A549 treated with Hydrocortisone at 1 μM for 4 hours (cell line): ENCODE measurements around the gene AIF1. TPM values are rescaled to one million over a fixed set of nuclear protein-coding genes. Genes with fewer than 3 reads are reported as not detected.

Experiments used
- total RNA-seq: library from RNA; stranded (reverse); fragments of 200-300 nt; extraction: Qiagen RNA extraction; gene quantifications from 5 replicates; pipeline ENCODE4 v1.2.3, GENCODE V29; 2022

The AIF1 gene
- not detected in 5 replicates for total RNA-seq

DNA sequence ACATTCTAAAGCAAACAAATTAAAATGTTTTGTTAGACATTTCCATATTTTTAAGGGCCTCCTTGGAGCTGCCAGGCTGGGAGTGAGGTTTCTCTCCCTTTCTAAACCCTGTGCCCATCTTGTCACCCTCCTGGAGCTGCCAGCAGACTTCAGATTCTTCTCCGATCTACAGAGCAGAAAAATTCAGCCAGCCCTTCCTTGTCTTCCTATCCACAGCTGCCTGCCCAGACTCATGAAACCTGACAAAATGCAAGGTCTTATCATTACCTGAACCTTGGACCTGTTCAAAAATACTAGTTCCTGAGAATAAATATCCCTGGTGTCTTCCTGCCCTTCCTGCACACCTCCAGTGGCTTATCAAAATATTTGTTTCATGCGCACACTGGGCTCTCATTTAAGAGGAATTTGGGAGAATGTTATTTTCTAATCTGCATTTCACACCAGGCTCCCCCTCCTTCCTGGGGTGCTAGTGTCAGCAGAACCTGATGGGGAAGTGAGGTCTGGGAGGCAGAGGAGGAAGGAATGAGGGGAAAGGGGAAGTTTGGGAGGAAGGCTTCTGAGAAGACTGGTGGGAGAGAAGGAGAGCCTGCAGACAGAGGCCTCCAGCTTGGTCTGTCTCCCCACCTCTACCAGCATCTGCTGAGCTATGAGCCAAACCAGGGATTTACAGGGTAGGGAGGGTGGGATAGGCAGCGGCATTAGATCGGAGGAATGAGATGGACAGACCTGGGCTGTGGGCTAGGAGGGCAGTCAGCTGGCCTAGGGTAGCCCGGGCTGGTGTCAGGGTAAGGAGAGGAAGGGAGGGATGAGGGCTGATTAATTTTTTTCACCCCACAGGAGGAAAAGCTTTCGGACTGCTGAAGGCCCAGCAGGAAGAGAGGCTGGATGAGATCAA lies at the start of gene AIF1:
Gene AIF1, plus strand, starts transcription at position 551 of the 895 bp plus-strand sequence. Its CDS starts 96 bp downstream, at position 647.

DNA sequence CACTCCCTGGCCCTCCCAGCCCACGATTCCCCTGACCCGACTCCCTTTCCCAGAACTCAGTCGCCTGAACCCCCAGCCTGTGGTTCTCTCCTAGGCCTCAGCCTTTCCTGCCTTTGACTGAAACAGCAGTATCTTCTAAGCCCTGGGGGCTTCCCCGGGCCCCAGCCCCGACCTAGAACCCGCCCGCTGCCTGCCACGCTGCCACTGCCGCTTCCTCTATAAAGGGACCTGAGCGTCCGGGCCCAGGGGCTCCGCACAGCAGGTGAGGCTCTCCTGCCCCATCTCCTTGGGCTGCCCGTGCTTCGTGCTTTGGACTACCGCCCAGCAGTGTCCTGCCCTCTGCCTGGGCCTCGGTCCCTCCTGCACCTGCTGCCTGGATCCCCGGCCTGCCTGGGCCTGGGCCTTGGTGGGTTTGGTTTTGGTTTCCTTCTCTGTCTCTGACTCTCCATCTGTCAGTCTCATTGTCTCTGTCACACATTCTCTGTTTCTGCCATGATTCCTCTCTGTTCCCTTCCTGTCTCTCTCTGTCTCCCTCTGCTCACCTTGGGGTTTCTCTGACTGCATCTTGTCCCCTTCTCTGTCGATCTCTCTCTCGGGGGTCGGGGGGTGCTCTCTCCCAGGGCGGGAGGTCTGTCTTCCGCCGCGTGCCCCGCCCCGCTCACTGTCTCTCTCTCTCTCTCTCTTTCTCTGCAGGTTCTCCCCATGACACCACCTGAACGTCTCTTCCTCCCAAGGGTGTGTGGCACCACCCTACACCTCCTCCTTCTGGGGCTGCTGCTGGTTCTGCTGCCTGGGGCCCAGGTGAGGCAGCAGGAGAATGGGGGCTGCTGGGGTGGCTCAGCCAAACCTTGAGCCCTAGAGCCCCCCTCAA lies 42.8 kb upstream of the AIF1 start, which contains the start of gene LTA:
Gene LTA, plus strand, starts transcription at position 249 of the 871 bp plus-strand sequence. Its CDS starts 454 bp downstream, at position 703.

DNA sequence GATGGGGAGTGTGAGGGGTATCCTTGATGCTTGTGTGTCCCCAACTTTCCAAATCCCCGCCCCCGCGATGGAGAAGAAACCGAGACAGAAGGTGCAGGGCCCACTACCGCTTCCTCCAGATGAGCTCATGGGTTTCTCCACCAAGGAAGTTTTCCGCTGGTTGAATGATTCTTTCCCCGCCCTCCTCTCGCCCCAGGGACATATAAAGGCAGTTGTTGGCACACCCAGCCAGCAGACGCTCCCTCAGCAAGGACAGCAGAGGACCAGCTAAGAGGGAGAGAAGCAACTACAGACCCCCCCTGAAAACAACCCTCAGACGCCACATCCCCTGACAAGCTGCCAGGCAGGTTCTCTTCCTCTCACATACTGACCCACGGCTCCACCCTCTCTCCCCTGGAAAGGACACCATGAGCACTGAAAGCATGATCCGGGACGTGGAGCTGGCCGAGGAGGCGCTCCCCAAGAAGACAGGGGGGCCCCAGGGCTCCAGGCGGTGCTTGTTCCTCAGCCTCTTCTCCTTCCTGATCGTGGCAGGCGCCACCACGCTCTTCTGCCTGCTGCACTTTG lies 39.6 kb upstream of the AIF1 start, which contains the start of gene TNF:
Gene TNF, plus strand, starts transcription at position 231 of the 567 bp plus-strand sequence. Its CDS starts 177 bp downstream, at position 408.

DNA sequence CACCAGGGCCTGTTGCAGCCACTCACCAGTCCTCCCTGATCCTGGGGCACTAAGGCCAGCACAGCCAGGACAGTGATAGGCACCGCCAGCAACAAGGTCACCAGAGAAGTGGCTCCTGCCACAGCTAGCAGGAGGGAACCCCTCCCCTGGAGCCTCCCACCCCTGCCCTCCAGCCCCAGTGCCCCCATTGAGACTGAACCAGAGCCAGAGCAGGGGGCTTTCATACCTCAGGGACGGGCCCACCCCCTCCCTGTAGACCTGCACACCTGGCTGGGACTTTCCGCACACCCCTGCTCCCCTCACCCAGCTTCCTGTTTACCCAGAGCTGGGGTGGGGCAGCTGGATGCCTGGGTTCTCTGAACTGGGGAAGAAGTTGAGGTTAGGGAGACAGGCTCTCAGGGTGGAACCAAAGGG lies 32.8 kb upstream of the AIF1 start, which contains the start of gene LTB:
Gene LTB, minus strand, starts transcription at position 195 of the 414 bp plus-strand sequence. Its CDS starts 7 bp downstream, at position 188.

DNA sequence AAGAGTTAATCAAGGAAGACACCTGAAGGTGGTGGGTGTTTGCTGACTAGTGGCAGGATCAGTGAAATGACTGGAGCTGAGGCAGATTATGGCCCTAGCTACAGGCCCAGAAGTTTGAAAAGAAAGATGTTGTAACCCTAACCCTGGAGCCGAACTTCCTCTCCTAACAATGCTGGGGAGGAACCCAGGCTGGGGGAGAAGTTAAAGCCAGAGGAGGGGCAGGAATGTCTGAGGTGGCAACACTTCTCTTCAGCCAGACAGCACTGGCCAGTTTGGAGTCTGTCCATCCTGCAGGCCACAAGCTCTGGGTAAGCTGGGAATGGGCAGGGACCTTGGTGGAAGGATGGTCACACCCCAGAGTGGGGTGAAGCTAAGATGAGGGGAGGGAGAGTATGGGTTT lies 29.0 kb upstream of the AIF1 start, which contains the start of gene LST1:
Gene LST1, plus strand, starts transcription at position 270 of the 400 bp plus-strand sequence. CDS start 1,023 bp downstream, outside the sequence.

DNA sequence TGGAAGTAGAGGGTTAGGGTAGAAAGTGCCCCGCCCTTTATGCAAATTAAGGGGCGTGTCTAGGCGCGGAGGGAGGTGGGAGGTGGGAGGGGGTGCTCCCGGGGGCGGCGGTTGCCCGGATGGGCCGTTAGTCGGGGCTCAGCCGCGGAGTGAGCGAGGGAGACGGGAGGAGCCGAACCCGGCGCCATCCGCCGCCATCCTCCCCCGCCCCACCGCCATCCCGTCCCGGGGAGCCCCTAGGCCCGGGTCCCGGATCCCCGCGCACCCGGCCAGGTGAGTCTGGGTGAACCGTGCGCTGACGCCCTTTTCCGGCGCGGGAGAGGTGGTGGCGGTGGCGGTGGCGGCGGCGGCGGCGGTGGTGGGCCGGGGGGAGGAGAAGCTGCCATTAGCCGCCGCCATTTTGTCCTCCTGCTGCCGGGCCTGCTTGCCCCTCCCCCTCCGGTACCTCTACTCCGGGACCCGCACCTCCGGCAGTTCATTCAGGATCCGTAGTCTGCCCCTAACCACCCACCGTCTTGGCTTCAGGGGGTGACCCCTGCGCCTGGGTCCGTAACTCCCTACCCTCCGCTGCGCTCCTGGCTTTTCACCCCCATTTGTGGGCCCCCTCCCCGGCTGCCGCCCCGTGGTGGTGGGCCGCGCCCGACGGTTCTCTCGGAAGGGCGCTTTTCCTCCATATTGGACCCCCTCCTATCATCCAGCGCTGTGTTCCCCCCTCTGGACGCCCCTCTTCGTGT lies 5.7 kb downstream of the AIF1 start, which contains the start of gene PRRC2A:
Gene PRRC2A, plus strand, starts transcription at position 130 of the 734 bp plus-strand sequence. CDS start 2,075 bp downstream, outside the sequence.

DNA sequence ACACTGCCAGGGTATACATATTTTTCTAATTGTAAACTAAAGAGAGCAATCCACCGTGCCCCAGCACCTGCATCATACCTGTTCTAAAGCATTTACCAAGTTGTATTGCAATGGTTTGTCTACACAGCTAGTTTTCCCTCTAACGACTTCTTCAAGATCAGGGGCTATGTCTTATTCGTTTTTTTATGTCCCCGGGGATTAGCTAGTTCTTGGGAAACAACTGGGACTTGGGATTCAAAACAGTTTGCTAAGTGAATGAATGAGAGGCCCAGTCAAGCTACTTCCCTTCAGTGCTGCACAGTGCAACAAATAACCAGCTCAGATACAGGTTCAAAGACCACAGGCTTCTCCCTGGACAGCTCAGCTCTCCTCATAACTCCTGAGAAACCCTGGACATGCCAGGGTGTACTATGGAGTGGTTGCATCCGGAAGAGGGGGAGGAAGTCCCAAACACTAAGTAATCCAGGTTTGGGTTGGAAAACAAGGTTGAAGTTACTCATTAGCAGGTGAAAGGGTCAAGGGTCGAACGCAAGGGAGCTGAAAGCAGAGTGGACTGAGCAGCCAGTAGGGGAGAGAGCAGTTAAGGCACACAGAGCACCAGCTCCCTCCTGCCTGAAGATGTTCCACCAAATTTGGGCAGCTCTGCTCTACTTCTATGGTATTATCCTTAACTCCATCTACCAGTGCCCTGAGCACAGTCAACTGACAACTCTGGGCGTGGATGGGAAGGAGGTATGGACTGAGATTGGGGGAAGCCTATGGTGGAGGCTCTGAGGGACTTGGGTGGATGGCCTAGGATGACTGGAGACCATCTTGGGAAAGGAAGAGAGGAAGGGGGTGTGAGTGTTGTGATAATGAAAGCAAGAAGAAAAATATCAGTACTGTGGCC lies 40.6 kb downstream of the AIF1 start, which contains the start of gene APOM:
Gene APOM, plus strand, starts transcription at position 546 of the 889 bp plus-strand sequence. Its CDS starts 73 bp downstream, at position 619.

DNA sequence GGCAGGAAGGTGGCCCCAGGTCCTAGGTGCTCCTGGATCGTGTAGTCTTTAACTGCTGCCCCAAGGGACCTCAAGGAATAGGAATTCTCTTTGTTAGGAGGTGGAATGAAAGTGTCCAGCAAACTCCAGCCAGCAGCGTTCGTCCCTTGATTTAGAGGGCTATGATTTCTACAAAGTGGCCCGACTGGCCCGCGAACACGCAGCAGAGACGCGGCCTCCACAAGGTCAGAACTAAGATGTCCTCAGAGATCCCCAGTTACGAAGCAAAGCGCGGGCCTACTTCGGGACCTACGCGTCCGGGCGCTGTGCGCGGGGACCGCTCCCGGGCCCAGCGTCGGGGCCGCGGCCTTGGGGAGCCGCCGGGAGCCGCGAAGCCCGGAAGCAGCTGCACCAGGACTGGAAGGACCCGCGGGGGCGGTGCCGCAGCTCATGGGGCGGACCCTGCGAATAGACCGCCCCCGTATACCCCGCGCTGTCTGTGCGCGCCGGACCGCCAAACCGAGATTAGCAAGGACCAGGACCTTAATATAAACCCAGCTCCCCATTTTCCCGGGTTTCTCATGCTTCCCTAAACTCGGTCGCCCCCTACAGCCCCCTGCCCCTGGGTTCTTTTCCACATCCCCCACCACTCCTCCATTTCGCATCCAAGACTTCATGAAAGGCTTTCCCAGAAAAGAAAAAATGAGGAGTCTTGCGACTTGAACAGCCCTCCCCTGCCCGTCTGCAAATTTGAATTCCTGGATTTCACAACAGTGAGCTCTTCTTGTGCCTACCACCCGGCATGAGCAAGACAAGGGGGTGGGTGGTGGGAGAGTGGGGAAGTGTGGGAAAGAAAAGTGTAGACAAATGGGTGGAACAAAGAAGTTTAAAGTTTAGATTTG lies 45.6 kb downstream of the AIF1 start, which contains the start of gene C6orf47:
Gene C6orf47, minus strand, starts transcription at position 398 of the 881 bp plus-strand sequence. CDS start 831 bp downstream, outside the sequence.

DNA sequence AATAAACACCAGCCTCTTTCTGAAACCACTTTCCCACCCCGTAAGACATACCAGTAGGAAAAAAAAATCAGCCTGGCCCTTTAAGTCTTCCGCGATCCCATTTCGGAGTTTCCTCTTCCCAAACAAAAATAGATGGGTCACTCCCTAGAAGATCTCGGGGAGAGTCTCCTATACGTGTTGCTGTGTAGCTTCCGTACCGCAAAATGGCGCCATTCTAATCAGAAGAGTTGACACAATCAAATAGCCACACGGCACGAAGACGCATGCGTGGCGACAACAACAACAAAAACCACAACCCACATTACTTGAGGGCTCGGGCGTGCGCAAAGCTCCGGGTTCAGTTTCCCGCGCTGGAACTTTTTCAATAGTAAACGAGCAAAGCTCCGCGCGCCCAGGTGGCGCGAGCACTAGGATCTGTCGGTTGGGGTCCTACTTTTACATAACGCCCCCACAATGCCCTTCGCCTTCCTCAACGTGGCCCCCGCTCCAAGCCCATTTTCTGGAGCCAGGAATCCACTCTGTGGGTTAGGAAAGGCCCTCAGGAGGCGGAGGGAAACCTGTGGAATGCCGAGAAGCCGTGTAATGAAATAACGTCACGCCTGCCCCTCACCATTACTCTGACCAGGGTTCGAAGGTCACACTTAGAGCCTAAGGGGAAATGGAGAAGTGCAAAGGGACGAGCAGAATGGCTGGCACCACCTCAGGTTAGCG lies 49.9 kb downstream of the AIF1 start, which contains the start of gene GPANK1:
Gene GPANK1, minus strand, starts transcription at position 208 of the 711 bp plus-strand sequence. CDS start 519 bp downstream, outside the sequence.

DNA sequence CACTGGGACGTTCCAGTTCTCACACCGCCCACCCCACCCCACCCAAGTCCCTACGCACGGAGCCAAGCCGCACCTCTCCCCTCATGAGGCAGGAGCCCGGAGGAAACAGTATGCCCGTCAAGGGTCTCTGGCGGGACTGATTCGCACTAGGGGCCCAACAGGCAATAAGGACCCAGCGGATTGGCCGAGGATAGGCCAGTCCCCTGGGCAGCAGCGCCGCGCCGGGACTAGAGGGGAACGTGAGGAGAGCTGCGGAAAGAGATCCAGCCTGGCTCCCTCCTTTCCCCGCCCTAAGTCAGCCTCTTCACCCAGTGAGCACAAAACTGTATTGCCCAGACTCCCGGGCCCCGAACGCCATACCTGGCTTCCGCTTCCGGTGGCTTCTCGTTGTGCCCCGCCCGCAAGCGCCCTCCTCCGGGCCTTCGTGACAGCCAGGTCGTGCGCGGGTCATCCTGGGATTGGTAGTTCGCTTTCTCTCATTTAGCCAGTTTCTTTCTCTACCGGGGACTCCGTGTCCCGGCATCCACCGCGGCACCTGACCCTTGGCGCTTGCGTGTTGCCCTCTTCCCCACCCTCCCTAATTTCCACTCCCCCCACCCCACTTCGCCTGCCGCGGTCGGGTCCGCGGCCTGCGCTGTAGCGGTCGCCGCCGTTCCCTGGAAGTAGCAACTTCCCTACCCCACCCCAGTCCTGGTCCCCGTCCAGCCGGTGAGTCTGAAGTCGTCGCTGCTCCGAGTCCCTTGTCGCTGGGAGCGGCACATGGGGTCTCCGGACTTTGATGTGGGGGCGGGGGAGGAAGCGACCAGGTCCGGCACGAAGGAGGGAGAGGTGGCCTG lies 50.7 kb downstream of the AIF1 start, which contains the start of gene CSNK2B:
Gene CSNK2B, plus strand, starts transcription at position 580 of the 836 bp plus-strand sequence. CDS start 752 bp downstream, outside the sequence.

Other genes starting within 250 kb of the AIF1 start
- gene MICA, start 211.6 kb upstream of the AIF1 start, total RNA-seq, result 27.8 to 29.9 TPM (median 29.8 TPM) in 5 replicates
- gene MICB, start 117.1 kb upstream of the AIF1 start, total RNA-seq, result 6.1 to 7.7 TPM (median 7.3 TPM) in 5 replicates
- not detected in 5 replicates for gene MCCD1, start 86.3 kb upstream of the AIF1 start, total RNA-seq
- 331 to 435 TPM (median 353 TPM) in 5 replicates for gene DDX39B, start 73.2 kb upstream of the AIF1 start, total RNA-seq
- gene ATP6V1G2, start 68.6 kb upstream of the AIF1 start, total RNA-seq, result 0.46 to 0.93 TPM (median 0.67 TPM) in 5 replicates
- gene NFKBIL1, start 67.6 kb upstream of the AIF1 start, total RNA-seq, result 9.7 to 12.5 TPM (median 11.6 TPM) in 5 replicates
- 0.07 to 0.31 TPM (median 0.13 TPM) in 3 of 5 replicates, not detected in the others for gene LTA, start 42.9 kb upstream of the AIF1 start, total RNA-seq
- gene TNF, start 39.7 kb upstream of the AIF1 start, total RNA-seq, result 0.08 to 0.12 TPM in 2 of 5 replicates, not detected in the others
- gene LTB, start 32.8 kb upstream of the AIF1 start, total RNA-seq, result 0.29 to 0.47 TPM (median 0.38 TPM) in 5 replicates
- 0.37 TPM in 1 of 5 replicates, not detected in the others for gene LST1, start 29.0 kb upstream of the AIF1 start, total RNA-seq
- gene NCR3, start 22.2 kb upstream of the AIF1 start, total RNA-seq, result not detected in 5 replicates
- 76.6 to 89.9 TPM (median 84.4 TPM) in 5 replicates for gene PRRC2A, start 5.5 kb downstream of the AIF1 start, total RNA-seq
- 129 to 143 TPM (median 133 TPM) in 5 replicates for gene BAG6, start 37.4 kb downstream of the AIF1 start, total RNA-seq
- gene APOM, start 40.7 kb downstream of the AIF1 start, total RNA-seq, result 2.9 to 3.8 TPM (median 3.4 TPM) in 5 replicates
- gene C6orf47, start 45.5 kb downstream of the AIF1 start, total RNA-seq, result 10.1 to 14.9 TPM (median 12.4 TPM) in 5 replicates
- 9.3 to 11.4 TPM (median 11.1 TPM) in 5 replicates for gene GPANK1, start 49.8 kb downstream of the AIF1 start, total RNA-seq
- 154 to 183 TPM (median 177 TPM) in 5 replicates for gene CSNK2B, start 50.8 kb downstream of the AIF1 start, total RNA-seq
- gene LY6G5B, start 54.7 kb downstream of the AIF1 start, total RNA-seq, result 3.4 to 4.7 TPM (median 3.9 TPM) in 5 replicates
- gene LY6G5C, start 65.8 kb downstream of the AIF1 start, total RNA-seq, result 0.75 to 2.1 TPM (median 1.5 TPM) in 5 replicates
- 15.0 to 19.1 TPM (median 17.0 TPM) in 5 replicates for gene ABHD16A, start 88.1 kb downstream of the AIF1 start, total RNA-seq
- gene LY6G6F, start 91.6 kb downstream of the AIF1 start, total RNA-seq, result not detected in 5 replicates
- gene LY6G6D, start 100.1 kb downstream of the AIF1 start, total RNA-seq, result not detected in 5 replicates
- 0.13 to 0.18 TPM in 2 of 5 replicates, not detected in the others for gene LY6G6C, start 106.5 kb downstream of the AIF1 start, total RNA-seq
- not detected in 5 replicates for gene MPIG6B, start 108.1 kb downstream of the AIF1 start, total RNA-seq
- gene DDAH2, start 114.1 kb downstream of the AIF1 start, total RNA-seq, result 25.9 to 32.1 TPM (median 29.2 TPM) in 5 replicates
- 475 to 491 TPM (median 481 TPM) in 5 replicates for gene CLIC1, start 121.3 kb downstream of the AIF1 start, total RNA-seq
- 10.7 to 15.7 TPM (median 13.4 TPM) in 5 replicates for gene MSH5, start 124.8 kb downstream of the AIF1 start, total RNA-seq
- 2.6 to 4.9 TPM (median 3.2 TPM) in 5 replicates for gene SAPCD1, start 147.4 kb downstream of the AIF1 start, total RNA-seq
- 1.1 to 1.7 TPM (median 1.5 TPM) in 5 replicates for gene VWA7, start 162.1 kb downstream of the AIF1 start, total RNA-seq
- gene VARS1, start 180.5 kb downstream of the AIF1 start, total RNA-seq, result 52.1 to 61.7 TPM (median 54.3 TPM) in 5 replicates
- 42.7 to 66.2 TPM (median 59.0 TPM) in 5 replicates for gene LSM2, start 191.7 kb downstream of the AIF1 start, total RNA-seq
- gene HSPA1L, start 200.0 kb downstream of the AIF1 start, total RNA-seq, result 1.2 to 2.0 TPM (median 1.6 TPM) in 5 replicates
- 162 to 234 TPM (median 205 TPM) in 5 replicates for gene HSPA1A, start 200.3 kb downstream of the AIF1 start, total RNA-seq
- gene HSPA1B, start 212.5 kb downstream of the AIF1 start, total RNA-seq, result 110 to 176 TPM (median 161 TPM) in 5 replicates
- gene NEU1, start 247.6 kb downstream of the AIF1 start, total RNA-seq, result 25.7 to 32.9 TPM (median 26.4 TPM) in 5 replicates